GM21447 (cell line): ENCODE data around the gene ZBTB46.

ENCODE experiments used
- ATAC-seq: cut with Tn5 transposase; IDR thresholded peaks from one replicate; pipeline ENCODE4 v1.9.1; 2021; ENCODE audit not compliant: unreplicated experiment

ZBTB46 gene

GRCh38 chr20:63707558-63708300, 123.3 kb downstream of the ZBTB46 start, which contains the start of the genes ARFRP1 and ZGPAT:
TSS of gene ARFRP1 (minus strand) at chr20:63707976. CDS start at chr20:63707091, 885 bp downstream.
TSS of gene ZGPAT (plus strand) at chr20:63708039. CDS start at chr20:63708581, 542 bp downstream.
- ATAC-seq, result peak; percentile 64

- peak; percentile 34 for ATAC-seq
Measured at GRCh38 chr20:63706852-63707557, 124.1 kb downstream of the ZBTB46 start.

- ATAC-seq, result no peak
Measured at GRCh38 chr20:63706027-63706695, 124.9 kb downstream of the ZBTB46 start.

- no peak for ATAC-seq
Measured at GRCh38 chr20:63705232-63706026, 125.6 kb downstream of the ZBTB46 start.

GRCh38 chr20:63704749-63705117, 126.3 kb downstream of the ZBTB46 start:
- no peak for ATAC-seq

- no peak for ATAC-seq
Measured at GRCh38 chr20:63703976-63704748, 126.9 kb downstream of the ZBTB46 start.

GRCh38 chr20:63703471-63703975, 127.5 kb downstream of the ZBTB46 start:
- no peak for ATAC-seq

GRCh38 chr20:63702751-63703470, 128.2 kb downstream of the ZBTB46 start:
- ATAC-seq, result no peak

GRCh38 chr20:63702036-63702665, 128.9 kb downstream of the ZBTB46 start:
- ATAC-seq, result no peak

GRCh38 chr20:63701329-63702035, 129.6 kb downstream of the ZBTB46 start:
- ATAC-seq, result no peak

GRCh38 chr20:63701051-63701328, 130.1 kb downstream of the ZBTB46 start:
- ATAC-seq, result no peak

GRCh38 chr20:63700199-63701050, 130.6 kb downstream of the ZBTB46 start:
- no peak for ATAC-seq

GRCh38 chr20:63699466-63700198, 131.4 kb downstream of the ZBTB46 start:
- ATAC-seq, result no peak

GRCh38 chr20:63698739-63699465, 132.2 kb downstream of the ZBTB46 start:
- ATAC-seq, result no peak

GRCh38 chr20:63697868-63698545, 133.1 kb downstream of the ZBTB46 start:
- ATAC-seq, result no peak
